ENCODE measurements around the gene KRT34.
"Not testable (repeated sequence)": the region's sequence is repeated elsewhere in the genome, so short reads cannot be mapped to it uniquely, and the experiment has no call there.

Gene KRT34

GRCh38 chr17:41394254-41394996 lies 12.3 kb upstream of the KRT34 start:
- TF ChIP-seq ZNF274 (IDR thresholded peaks at IDR 0.05; ENCODE audit: low read depth, low read length) = no peak
- H3K4me3 ChIP-seq (ENCODE audit: low read length) = no peak overlapping the region

DNA sequence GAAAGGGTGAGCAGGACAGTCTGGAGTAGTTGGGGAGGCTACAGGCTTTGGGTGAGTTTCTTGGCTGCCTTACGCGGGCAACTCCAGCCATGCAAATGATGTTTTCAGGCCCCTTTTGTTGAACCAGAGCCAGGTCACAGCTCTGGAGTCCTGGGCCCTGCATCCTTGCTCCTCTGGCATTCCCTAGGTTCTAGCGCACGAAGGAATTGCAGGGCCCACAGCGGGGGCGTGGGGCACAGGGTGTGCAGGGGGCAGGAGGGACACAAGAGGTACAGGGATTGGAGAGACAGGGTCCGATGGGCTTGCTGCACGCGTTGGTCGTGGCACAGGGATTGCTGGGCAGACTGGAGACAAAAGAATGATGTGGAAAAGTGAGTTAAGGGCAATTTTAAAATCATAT lies 11.7 kb upstream of the KRT34 start:
- no peak overlapping the region for H3K4me3 ChIP-seq (ENCODE audit: low read length)
- TF ChIP-seq ZNF274 (IDR thresholded peaks at IDR 0.05; ENCODE audit: low read depth, low read length) = no peak

DNA sequence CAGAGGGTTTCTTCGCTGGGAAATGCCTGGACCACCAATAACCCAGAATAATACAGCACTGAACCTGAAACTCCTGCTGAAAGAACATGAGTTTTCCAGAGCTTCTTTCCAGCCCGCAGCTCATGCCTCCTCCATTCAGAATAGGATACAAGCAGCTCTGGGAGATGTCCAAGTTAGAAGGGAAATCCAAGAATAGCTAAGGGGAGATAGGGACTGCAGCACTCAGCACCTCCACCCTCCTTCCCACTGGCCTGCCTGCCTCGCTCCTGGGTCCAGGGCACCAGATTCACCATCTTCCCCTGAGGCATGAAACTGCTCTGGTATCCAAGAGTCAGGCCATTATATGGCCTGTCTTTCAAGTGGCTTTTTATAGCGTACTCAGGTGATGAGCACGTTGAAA lies 11.2 kb upstream of the KRT34 start:
- TF ChIP-seq ZNF274 (IDR thresholded peaks at IDR 0.05; ENCODE audit: low read depth, low read length) = no peak

DNA sequence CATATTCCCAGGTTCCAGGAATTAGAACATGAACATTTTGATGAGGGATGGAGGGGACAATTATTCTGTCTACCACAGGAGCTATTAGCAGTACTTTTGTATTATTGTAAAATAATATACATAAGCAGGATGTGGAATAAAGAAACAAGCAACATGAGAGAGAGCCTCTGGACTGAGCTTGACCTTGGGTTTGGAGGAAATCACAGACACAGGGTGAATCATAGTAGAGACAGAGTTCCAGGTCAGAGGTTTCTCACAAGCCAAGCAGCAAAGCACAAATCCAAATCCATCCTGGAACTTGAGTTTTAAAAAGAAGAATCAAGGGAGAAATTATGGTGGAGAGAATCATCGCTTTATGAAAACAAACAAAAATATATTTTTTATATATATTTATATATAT lies 10.2 kb upstream of the KRT34 start:
- H3K4me3 ChIP-seq (ENCODE audit: low read length) = no peak overlapping the region
- TF ChIP-seq ZNF274 (IDR thresholded peaks at IDR 0.05; ENCODE audit: low read depth, low read length) = no peak

More for the DNA sequence above, 11.2 kb upstream of the KRT34 start:
- no peak overlapping the region for H3K4me3 ChIP-seq (ENCODE audit: low read length)

DNA sequence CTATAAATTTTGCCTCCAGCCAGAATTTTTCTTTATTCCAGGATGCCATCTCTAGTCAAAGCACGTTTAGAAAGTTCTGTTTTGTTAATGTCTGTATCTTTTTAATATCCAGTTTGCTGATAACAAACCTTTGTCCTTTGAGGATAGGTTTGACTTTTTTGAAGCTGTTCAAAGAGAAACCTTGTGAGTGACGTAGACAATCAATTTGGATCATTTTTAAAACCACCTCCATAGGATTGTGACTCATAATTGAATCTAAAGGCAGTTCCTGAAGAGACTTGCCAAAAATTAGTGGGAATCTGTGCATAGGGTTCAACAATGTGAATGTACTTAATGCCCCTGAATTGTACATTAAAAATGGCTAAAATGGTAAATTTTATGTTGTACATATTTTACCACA lies 9.4 kb upstream of the KRT34 start:
- TF ChIP-seq ZNF274 (IDR thresholded peaks at IDR 0.05; ENCODE audit: low read depth, low read length) = no peak
- no peak overlapping the region for H3K4me3 ChIP-seq (ENCODE audit: low read length)

- no peak overlapping the region for H3K4me3 ChIP-seq (ENCODE audit: low read length)
- no peak for TF ChIP-seq ZNF274 (IDR thresholded peaks at IDR 0.05; ENCODE audit: low read depth, low read length)
Measured at GRCh38 chr17:41390411-41390938, 8.4 kb upstream of the KRT34 start.

GRCh38 chr17:41387670-41388069 lies 5.6 kb upstream of the KRT34 start:
- no peak for TF ChIP-seq ZNF274 (IDR thresholded peaks at IDR 0.05; ENCODE audit: low read depth, low read length)
- no peak overlapping the region for H3K4me3 ChIP-seq (ENCODE audit: low read length)

DNA sequence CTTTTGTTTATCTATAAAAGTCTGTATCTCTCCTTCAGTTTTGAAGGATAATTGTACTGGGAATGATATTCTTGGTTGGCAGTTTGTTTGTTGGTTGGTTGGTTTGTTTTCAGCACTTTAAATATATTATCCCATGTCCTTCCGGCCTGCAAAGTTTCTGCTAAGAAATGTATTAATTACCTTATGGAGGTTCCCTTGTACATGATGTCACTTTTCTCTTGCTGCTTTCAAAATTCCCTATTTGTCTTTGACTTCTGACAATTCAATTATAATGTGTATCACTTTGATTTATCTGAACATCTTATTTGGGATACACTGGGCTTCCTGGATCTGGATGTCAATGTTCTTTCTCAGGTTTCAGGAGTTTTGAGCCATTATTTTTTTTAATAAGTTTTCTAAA lies 4.1 kb upstream of the KRT34 start:
- TF ChIP-seq ZNF274 (IDR thresholded peaks at IDR 0.05; ENCODE audit: low read depth, low read length) = no peak
- H3K4me3 ChIP-seq (ENCODE audit: low read length) = no peak overlapping the region

DNA sequence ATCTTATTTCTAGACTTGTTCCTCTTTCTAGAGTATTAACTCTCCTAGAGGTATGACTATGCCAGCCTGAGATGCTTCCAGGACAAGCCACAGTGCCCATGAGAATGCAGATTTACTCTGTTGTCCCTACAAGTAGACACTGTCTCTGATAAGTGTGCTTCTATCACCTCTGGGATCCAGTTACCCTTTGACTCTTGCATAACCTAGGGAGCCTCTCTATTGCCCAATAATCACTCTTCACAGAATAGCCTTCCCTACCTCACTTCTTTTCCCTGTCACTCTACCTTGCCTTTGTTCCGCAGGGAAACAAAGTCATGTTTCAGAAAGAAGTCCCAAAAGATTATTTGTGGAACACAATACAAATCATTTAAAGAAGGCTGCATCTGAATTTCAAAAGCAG lies 1.6 kb upstream of the KRT34 start:
- TF ChIP-seq ZNF274 (IDR thresholded peaks at IDR 0.05; ENCODE audit: low read depth, low read length) = no peak
- H3K4me3 ChIP-seq (ENCODE audit: low read length) = no peak overlapping the region

DNA sequence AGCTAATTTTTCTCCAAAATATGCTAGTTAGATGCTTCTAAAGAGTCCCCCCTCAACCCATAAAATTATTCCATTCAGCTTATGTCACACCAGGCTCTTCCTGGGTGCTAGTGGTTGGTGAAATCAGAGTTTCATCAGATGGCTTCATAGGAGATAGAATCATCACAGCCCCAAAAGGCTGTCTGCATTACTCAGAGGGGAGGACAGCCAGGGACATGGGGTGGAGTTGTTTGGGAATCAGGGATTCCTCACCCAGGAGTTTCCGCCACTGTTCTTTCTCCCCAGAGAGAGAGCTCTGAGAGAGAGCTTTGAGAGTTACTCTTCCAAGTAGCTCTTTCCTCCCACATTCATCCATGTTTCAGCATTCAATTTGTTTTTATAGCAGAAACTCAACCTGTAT lies 288 bp upstream of the KRT34 start:
- H3K4me3 ChIP-seq (ENCODE audit: low read length) = no peak overlapping the region
- no peak for TF ChIP-seq ZNF274 (IDR thresholded peaks at IDR 0.05; ENCODE audit: low read depth, low read length)

- H3K4me3 ChIP-seq (ENCODE audit: low read length) = not testable (repeated sequence)
Measured at GRCh38 chr17:41380091-41380490, 2.0 kb downstream of the KRT34 start.

DNA sequence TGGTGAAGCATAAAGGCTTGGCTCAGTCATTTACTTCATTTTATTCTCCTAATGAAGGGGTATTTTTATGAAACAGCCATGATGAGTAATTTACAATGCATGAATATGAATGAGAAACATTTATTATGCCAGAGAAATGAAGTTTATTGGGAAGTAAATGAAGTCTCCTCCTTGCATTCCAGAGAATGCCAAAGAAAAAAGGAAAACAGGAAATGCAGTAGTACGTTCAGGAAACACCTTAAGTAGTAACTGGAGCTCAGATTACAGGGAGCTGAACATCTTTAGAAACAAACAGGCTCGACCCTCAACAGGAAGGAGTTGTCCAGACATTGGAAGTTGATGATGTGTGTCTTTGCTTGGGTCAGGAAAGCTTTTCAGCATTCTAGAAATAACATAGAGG lies 4.6 kb downstream of the KRT34 start:
- no peak for TF ChIP-seq ZNF274 (IDR thresholded peaks at IDR 0.05; ENCODE audit: low read depth, low read length)
- no peak overlapping the region for H3K4me3 ChIP-seq (ENCODE audit: low read length)

DNA sequence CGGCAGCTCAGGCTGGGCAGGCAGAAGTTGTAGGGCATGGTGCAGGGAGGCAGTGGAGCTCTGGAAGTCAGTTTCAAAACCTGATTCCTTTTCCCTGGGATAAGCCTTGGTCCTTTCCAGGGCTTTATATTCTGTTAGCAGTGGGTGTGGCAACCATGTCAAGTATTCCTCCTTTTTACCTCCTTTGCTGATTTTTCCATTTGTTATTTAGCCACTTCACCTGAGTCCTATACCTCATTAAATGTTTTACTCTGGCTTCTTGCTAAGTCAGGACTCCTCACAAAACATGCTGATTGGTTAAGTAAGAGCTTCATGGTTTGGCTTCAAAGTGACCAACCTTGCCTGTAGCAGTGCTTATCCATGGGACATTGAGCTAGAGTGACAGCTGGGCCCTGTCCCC lies 12.4 kb downstream of the KRT34 start, which contains the start of gene KRT33B:
Gene KRT33B (minus strand): TSS at position 101 of the 400 bp plus-strand sequence. CDS start 63 bp downstream, at position 38.
- H3K4me3 ChIP-seq (ENCODE audit: low read length) = no peak within 1 kb of the TSS
- TF ChIP-seq ZNF274 (IDR thresholded peaks at IDR 0.05; ENCODE audit: low read depth, low read length) = no peak

GRCh38 chr17:41369023-41369422 lies 13.1 kb downstream of the KRT34 start:
- H3K4me3 ChIP-seq (ENCODE audit: low read length) = no peak overlapping the region
- no peak for TF ChIP-seq ZNF274 (IDR thresholded peaks at IDR 0.05; ENCODE audit: low read depth, low read length)

GRCh38 chr17:41367426-41368075 lies 14.6 kb downstream of the KRT34 start:
- no peak overlapping the region for H3K4me3 ChIP-seq (ENCODE audit: low read length)
- TF ChIP-seq ZNF274 (IDR thresholded peaks at IDR 0.05; ENCODE audit: low read depth, low read length) = no peak
